HG02759 (cell line): Measurements from ENCODE around the gene ZNF526.
A peak's percentile ranks its signal among the peaks of the same experiment; 100 is the strongest.

Experiments used
- ATAC-seq: cut with Tn5 transposase; IDR thresholded peaks from one replicate; pipeline ENCODE4 v1.9.1; 2021; ENCODE audit warnings: mild to moderate bottlenecking, moderate library complexity; ENCODE audit not compliant: unreplicated experiment

Gene ZNF526

GRCh38 chr19:42220751-42221097 lies 612 bp downstream of the ZNF526 start:
- ATAC-seq: no peak

GRCh38 chr19:42224940-42225717 lies 5.0 kb downstream of the ZNF526 start:
- ATAC-seq: no peak

- ATAC-seq: no peak
Measured at GRCh38 chr19:42225718-42226292, 5.7 kb downstream of the ZNF526 start.

GRCh38 chr19:42226886-42227285 lies 6.8 kb downstream of the ZNF526 start:
- ATAC-seq: no peak

- ATAC-seq: no peak
Measured at GRCh38 chr19:42228641-42229040, 8.5 kb downstream of the ZNF526 start.

GRCh38 chr19:42229301-42229854 lies 9.3 kb downstream of the ZNF526 start:
- ATAC-seq: no peak

- no peak for ATAC-seq
Measured at GRCh38 chr19:42229855-42230351, 9.8 kb downstream of the ZNF526 start.

GRCh38 chr19:42230571-42230970 lies 10.5 kb downstream of the ZNF526 start:
- no peak for ATAC-seq

GRCh38 chr19:42232435-42232834 lies 12.3 kb downstream of the ZNF526 start:
- ATAC-seq: no peak

- ATAC-seq: no peak
Measured at GRCh38 chr19:42233106-42233505, 13.0 kb downstream of the ZNF526 start.

- no peak for ATAC-seq
Measured at GRCh38 chr19:42233678-42234292, 13.7 kb downstream of the ZNF526 start.

GRCh38 chr19:42234364-42234763 lies 14.3 kb downstream of the ZNF526 start:
- no peak for ATAC-seq

- ATAC-seq: no peak
Measured at GRCh38 chr19:42235181-42235580, 15.1 kb downstream of the ZNF526 start.

GRCh38 chr19:42239544-42240220 lies 19.6 kb downstream of the ZNF526 start:
- no peak for ATAC-seq

GRCh38 chr19:42241279-42241678 lies 21.2 kb downstream of the ZNF526 start:
- no peak for ATAC-seq

- ATAC-seq: peak; percentile 7
Measured at GRCh38 chr19:42242069-42242511, 22.0 kb downstream of the ZNF526 start.

GRCh38 chr19:42242512-42243409 lies 22.6 kb downstream of the ZNF526 start, which contains the start of gene GSK3A:
GSK3A (minus strand) TSS chr19:42242602; CDS start chr19:42242465, 137 bp downstream.
- peak; percentile 68 for ATAC-seq

GRCh38 chr19:42244347-42245220 lies 24.5 kb downstream of the ZNF526 start:
- peak; percentile 39 for ATAC-seq

- ATAC-seq: no peak
Measured at GRCh38 chr19:42245231-42245630, 25.1 kb downstream of the ZNF526 start.
